Liver (tissue), 3 donors: ENCODE measurements around the gene CEP83.

Experiments used
- NR2F2 ChIP-seq: IDR thresholded peaks from 2 replicates; pipeline ENCODE4 v1.6.1; 2016; ENCODE audit warnings: antibody characterized with exemption
- RAD21 ChIP-seq, 2 donors: IDR thresholded peaks; 2 replicates each; pipeline ENCODE4 v1.6.1; 2016; ENCODE audit warnings: antibody characterized with exemption in 2 of 2, mild to moderate bottlenecking in 2 of 2
- TAF1 ChIP-seq: conservative IDR thresholded peaks from 2 replicates; pipeline ENCODE4 v1.6.1; 2016; ENCODE audit warnings: antibody characterized with exemption, mild to moderate bottlenecking
- TF ChIP-seq, protein P1 (sequence below): fragments of 150-350 bp; IDR thresholded peaks from 2 replicates; pipeline ENCODE4 v1.5.1; 2017; ENCODE audit warnings: improper control_type of control experiment, low read depth, low read length; ENCODE audit not compliant: missing input control
- TF ChIP-seq, protein P2 (sequence below): IDR thresholded peaks from 2 replicates; pipeline ENCODE4 v1.6.1; 2016; ENCODE audit warnings: antibody characterized with exemption
- TF ChIP-seq, protein P3 (sequence below): IDR thresholded peaks from 2 replicates; pipeline ENCODE4 v1.6.1; 2016; ENCODE audit warnings: antibody characterized with exemption, mild to moderate bottlenecking
- donor health status: healthy.
- donor health status: healthy.

DNA sequence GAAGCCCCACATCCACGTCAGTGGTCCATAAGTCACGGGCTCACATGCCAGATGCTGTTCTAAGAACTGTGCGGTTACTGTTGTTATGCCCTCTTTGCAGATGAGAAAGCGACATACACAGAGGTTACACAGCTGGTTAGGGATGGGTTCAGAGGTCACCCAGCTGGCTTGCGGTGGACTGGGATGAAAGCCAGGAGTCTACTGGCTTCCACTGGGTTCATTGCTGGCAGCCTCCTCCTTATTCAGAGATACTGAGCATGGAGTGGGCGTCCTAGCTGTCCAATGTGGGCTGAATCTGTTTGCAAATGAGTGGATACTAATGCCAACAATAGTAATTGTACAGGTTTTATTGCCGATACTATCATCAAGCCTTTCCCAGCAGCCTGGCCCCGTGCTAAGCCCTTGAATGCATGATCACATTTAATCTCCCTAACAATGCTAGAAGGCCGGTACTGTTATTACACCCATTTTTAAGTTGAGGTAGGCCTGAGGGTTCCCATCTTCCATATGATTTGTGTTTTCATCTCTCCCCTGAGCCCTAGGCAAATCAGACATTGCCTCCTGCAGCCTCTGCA lies 182.2 kb downstream of the CEP83 start:
- TF ChIP-seq, protein P1, sequence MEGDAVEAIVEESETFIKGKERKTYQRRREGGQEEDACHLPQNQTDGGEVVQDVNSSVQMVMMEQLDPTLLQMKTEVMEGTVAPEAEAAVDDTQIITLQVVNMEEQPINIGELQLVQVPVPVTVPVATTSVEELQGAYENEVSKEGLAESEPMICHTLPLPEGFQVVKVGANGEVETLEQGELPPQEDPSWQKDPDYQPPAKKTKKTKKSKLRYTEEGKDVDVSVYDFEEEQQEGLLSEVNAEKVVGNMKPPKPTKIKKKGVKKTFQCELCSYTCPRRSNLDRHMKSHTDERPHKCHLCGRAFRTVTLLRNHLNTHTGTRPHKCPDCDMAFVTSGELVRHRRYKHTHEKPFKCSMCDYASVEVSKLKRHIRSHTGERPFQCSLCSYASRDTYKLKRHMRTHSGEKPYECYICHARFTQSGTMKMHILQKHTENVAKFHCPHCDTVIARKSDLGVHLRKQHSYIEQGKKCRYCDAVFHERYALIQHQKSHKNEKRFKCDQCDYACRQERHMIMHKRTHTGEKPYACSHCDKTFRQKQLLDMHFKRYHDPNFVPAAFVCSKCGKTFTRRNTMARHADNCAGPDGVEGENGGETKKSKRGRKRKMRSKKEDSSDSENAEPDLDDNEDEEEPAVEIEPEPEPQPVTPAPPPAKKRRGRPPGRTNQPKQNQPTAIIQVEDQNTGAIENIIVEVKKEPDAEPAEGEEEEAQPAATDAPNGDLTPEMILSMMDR = no peak
- TF ChIP-seq RAD21 (IDR thresholded peaks at IDR 0.05) (peak in 1 of 2 donors; percentile 19), TAF1 (no peak), NR2F2 (peak; percentile 17)
- TF ChIP-seq, protein P2, sequence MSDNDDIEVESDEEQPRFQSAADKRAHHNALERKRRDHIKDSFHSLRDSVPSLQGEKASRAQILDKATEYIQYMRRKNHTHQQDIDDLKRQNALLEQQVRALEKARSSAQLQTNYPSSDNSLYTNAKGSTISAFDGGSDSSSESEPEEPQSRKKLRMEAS = no peak
- TF ChIP-seq, protein P3, sequence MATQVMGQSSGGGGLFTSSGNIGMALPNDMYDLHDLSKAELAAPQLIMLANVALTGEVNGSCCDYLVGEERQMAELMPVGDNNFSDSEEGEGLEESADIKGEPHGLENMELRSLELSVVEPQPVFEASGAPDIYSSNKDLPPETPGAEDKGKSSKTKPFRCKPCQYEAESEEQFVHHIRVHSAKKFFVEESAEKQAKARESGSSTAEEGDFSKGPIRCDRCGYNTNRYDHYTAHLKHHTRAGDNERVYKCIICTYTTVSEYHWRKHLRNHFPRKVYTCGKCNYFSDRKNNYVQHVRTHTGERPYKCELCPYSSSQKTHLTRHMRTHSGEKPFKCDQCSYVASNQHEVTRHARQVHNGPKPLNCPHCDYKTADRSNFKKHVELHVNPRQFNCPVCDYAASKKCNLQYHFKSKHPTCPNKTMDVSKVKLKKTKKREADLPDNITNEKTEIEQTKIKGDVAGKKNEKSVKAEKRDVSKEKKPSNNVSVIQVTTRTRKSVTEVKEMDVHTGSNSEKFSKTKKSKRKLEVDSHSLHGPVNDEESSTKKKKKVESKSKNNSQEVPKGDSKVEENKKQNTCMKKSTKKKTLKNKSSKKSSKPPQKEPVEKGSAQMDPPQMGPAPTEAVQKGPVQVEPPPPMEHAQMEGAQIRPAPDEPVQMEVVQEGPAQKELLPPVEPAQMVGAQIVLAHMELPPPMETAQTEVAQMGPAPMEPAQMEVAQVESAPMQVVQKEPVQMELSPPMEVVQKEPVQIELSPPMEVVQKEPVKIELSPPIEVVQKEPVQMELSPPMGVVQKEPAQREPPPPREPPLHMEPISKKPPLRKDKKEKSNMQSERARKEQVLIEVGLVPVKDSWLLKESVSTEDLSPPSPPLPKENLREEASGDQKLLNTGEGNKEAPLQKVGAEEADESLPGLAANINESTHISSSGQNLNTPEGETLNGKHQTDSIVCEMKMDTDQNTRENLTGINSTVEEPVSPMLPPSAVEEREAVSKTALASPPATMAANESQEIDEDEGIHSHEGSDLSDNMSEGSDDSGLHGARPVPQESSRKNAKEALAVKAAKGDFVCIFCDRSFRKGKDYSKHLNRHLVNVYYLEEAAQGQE = no peak
